Islet of Langerhans (tissue), 1 donor: ENCODE measurements around the gene ANKRD13D.
"Not testable (repeated sequence)": the region's sequence is repeated elsewhere in the genome, so short reads cannot be mapped to it uniquely, and the experiment has no call there.

Source experiments
- FAIRE-seq: peaks from one replicate; lab custom pipeline; 2011; peaks lifted over from hg19 to GRCh38; lab: Jason Lieb, UNC

The ANKRD13D gene

DNA sequence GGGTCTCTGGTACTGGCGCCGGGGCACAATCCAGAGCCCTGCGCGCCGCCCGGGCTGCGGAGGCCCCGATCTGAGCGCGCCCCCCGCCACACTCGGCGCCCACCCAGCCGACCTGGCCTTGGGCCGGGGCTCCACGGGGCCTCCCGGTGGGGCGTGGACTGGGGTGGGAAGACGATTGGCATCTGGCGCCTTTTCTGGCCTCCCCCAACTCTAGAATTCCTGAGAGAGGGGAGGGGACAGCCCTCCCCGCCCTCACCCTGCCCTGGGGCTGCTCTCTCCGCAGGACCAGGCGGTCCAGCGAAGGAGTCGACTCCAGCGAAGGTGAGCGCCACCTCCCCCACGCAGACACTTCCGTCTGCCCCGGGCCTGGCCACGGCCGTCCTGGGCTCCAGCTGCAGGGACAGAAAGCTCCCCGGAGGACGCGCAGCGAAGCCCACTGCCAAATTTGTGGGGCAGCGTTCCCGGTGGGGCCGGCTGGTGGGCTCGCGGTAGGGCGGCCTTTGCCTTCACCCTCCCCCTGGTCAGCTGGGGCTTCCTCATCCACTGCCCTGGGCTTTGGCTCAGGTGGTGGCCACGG, 14.8 kb downstream of the ANKRD13D start:
- no peak for FAIRE-seq

GRCh38 chr11:67304511-67305113, 15.5 kb downstream of the ANKRD13D start:
- no peak for FAIRE-seq

DNA sequence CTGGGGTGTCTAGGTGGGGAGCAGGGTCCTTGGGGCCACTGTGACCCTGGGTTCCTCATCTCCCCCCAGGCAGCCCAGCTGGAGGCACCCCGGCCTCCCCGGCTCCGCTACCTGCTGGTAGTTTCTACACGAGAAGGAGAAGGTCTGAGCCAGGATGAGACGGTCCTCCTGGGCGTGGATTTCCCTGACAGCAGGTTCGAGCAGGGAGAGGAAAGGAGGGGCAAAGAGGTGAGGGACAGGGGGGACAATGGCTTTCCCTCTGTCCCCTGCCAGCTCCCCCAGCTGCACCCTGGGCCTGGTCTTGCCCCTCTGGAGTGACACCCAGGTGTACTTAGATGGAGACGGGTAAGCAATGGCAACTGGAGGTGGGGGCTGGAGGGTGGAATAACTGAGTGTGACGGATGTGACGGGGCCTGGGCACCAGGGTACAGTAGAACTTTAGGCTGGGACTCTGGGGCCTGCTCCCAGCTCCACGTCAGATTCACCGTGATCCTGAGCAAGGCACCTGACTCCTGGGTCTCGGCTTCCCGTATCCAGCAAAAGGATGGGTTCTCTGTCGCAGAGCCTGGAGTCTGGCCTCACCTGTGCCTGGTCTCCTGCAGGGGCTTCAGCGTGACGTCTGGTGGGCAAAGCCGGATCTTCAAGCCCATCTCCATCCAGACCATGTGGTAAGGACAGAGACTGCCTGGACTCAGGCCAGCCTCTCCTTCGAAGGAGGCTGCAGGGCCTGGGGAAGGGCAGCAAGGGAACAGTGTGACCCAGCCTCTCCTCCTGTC, 17.9 kb downstream of the ANKRD13D start:
- FAIRE-seq: no peak

- no peak for FAIRE-seq
Observed at GRCh38 chr11:67307545-67308001, 18.5 kb downstream of the ANKRD13D start.

DNA sequence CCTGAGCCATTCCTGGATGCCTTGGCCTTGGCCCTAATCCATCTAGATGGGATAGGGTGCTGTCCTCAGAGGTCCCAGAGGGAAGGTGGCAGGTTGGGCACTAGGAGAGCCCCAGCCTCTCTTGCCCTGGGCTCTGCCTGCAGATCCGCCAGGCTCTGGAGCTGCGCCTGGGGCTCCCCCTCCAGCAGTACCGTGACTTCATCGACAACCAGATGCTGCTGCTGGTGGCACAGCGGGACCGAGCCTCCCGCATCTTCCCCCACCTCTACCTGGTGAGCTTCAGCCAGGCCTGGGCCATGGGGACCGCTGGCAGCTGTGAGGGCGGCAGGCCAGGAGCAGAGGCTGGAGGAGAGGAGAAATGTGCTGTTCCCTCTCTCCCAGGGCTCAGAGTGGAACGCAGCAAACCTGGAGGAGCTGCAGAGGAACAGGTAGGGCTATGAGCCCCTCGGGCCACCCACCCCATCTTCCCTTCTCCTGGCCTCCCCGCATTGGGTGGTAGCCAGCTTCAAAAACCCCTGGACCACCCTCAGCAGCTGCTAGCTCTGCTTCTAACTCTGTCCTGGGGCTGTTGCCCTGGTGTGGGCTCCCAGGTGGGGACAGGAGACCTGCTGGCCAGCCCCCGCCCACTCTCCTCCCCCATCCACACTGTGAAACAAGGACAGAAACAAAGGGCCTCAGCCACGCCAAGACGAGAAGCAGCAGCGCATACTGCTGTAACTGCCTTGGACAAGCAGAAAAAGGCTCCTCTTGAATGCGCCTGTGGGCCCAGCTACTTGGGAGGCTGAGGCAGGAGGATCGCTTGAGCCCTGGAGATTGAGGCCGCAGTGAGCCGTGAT, 19.1 kb downstream of the ANKRD13D start:
- FAIRE-seq: no peak

DNA sequence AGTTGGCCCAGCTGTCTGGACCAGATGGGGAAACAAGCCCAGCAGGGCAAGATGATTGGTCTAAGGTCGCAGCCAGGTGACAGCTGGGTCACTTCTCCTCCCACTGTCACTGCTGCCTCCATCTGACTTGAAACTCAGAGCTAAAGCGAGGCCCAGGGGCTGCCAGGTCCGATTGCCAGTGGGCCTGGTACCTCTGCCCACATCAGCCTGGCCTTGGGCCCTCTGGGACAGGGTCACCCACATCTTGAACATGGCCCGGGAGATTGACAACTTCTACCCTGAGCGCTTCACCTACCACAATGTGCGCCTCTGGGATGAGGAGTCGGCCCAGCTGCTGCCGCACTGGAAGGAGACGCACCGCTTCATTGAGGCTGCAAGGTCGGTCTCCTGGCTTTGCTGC, 20.1 kb downstream of the ANKRD13D start:
- FAIRE-seq: no peak

- no peak for FAIRE-seq
Observed at GRCh38 chr11:67309661-67310061, 20.6 kb downstream of the ANKRD13D start.

DNA sequence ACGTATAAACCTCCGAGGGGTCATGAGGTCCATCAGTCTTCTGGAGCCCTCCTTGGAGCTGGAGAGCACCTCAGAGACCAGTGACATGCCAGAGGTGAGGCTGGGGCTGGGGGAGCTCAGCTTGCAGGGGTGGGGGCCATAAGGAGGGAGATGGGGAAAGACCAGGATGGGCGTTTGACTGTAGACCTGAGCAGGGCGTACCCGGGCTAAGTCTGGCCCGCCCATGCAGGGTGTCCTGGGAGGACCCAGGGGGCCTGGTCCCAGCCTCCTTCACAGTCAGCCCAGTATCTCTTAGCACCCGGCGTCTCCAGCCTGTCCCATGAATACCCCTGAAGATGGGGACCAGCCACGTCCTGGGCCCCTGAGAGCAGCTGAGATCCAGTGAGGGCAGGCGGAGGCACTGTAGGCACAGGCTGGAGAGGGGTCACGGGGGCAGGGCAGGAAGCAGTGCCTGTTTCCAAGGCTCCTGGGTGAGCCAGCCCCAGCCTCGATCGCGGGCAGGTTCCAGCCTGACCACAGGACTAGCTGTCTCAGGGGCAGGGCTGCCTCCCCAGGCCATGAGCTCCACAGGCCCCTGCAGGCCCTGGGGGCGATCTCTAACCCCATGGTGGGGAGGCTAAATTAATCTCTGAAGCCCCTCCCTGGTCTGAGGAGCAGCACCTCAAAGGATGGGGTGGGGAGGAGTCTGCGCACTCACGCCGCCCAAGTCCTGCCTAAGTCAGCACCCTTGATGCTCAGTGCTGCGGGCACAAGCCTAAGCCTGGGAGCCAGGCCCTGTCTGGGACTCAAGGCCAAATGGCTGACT, 21.3 kb downstream of the ANKRD13D start:
- no peak for FAIRE-seq

DNA sequence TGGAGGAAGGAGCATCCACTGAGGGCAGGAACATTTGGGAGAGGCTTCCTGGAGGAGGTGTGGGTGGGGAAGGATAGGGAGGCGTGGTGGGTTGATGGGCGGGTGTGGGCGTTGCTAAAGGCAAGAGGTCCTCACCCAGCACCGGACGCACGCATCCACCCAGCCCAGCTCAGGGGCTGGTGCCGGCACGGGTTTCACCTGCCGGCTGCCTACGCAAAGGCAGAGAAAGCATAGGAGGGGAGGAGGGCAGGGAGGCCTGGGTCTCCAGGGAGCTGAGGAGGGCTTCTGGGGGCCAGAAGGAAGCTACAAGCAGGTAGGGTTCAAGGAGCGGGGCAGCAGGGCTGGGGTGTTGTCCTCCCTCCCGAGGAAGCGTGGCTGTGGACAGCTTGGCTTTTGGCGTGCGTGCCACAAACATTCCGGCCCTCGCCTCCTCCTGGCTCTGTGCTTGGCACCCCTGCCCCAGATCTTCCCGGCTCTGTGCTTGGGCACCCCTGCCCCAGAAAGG, 22.0 kb downstream of the ANKRD13D start:
- no peak for FAIRE-seq

GRCh38 chr11:67311556-67312082, 22.5 kb downstream of the ANKRD13D start:
- no peak for FAIRE-seq

DNA sequence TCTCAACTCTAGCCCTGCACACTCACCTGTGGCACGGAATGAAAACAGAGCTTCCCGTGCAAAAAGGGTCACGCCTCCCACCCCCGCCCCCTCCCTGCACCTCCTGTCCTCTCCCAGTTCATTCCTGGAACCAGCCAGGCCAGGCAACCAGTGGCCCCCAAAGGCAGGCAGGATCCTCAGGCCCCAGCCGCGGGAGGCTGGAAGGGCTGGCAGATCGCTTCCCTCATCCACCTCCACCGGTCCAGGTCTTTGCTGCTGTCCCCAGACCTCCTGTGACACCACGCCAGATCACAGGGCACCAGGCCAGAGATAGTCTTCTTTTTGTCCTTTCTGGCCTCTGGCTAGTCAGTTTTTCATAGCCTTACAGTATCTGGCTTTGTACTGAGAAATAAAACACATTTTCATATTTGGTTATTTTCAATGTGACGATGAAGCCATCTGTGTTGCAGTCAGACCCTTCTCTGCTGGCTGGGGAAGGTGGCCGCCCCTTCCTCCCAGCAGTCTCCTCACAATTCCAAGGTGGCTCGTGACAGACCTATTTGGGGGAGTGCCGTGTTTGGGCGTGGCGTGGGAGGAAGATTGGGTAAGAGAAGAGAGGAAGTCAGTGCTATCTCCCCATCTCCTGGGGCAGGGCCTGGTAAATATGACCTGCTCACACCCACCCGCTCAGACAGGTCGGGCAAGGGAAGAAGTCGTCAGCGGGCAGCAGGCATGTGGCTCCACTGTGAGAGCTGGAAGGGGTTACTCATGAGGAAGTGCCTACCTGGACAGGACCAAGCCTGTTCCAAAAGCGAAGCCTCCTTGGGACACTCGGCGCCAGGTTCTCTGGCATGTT, 23.3 kb downstream of the ANKRD13D start:
- no peak for FAIRE-seq

GRCh38 chr11:67313125-67313890, 24.2 kb downstream of the ANKRD13D start:
- FAIRE-seq: no peak

- no peak for FAIRE-seq
Observed at GRCh38 chr11:67314218-67314617, 25.1 kb downstream of the ANKRD13D start.

DNA sequence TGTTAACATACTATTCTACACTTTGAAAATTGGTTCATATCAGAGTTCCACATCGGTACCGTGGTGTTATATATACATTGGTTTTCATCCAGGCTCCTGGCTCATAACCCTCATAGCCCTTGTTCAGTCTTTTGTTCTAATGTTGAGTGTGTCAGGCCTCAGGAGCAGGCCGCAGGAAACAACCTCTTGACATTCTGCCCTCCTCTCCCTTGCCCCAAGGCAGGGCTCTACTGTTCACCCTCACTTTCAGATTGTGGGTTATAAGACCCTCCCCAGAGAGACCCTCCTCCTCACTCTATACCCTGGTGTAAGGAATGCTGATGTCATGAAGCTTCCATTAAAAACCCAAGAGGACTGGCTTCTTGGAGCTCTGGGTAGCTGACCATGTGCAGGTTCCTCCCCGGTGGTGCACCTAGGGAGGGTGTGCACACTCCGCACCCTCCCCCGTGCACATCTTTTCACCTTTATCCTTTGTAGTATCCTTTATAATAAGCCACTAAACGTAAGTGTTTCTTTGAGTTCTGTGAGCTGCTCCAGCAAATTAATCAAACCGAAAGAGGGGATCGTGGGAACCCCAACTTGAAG, 26.3 kb downstream of the ANKRD13D start:
- FAIRE-seq: no peak

DNA sequence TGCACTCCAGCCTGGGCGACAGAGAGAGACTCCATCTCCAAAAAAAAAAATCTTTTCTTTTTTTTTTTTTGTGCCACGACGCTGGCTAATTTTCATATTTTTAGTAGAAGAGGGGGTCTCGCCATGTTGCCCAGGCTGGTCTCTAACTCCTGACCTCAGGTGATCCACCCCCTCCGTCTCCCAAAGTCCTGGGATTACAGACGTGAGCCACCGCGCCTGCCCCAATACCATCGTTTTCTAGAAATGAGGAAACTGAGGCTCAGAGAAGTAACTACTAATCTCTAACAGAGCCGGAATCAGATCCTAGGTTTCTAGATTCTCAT, 27.7 kb downstream of the ANKRD13D start:
- FAIRE-seq: no peak

DNA sequence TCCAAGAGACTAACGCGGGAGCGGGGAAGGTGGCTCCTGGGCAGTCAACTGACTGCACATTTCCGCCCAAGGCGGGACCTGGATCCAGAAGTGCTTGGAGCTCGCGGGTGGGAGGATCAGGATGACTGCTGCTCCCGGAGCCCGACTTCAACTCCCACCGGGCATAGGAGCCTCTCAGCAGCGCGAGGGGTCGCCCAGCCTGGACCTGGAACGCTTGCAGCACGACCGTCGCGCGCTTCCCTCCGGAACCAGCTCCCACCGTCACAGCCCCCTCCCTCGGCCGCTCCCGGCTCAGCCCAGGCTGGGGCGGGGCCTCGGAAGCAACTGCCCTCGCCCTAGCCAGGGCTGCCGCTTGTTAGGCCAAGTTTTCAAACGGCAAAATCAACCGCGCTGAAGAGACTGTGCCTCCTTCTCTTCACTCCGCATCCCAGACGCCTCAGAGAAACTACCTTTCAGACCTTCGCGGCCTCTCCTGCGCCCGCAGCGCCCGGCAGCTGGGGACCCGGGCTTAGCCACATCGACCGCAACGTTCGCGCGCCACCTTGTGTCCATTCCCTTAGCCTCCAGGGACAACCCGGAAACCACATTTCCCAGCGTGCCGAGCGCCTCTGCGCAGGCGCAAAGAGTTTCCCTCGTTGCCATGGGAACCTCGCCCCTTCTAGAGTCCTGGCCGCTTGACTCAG, 28.2 kb downstream of the ANKRD13D start:
- no peak for FAIRE-seq

- FAIRE-seq: no peak
Observed at GRCh38 chr11:67317888-67318555, 28.9 kb downstream of the ANKRD13D start.

DNA sequence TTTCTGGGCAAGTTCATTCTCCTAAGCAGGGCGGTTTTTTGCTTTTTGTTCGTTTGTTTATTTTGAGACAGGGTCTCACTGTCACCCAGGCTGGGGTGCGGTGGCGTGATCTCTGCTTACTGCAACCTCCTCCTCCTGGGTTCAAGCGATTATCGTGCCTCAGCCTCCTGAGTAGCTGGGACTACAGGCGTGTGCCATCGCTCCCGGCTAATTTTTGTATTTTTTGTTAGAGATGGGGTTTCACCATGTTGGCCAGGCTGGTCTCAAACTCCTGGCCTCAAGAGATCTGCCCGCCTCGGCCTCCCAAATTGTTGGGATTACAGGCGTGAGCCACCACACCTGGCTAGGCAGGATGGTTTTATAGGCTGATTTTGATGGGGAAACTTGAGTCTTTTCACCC, 29.8 kb downstream of the ANKRD13D start:
- FAIRE-seq: not testable (repeated sequence)
